ENCODE data around the gene GALNT18. TPM values are rescaled to one million over a fixed set of nuclear protein-coding genes. Genes with fewer than 3 reads are reported as not detected.

GALNT18 gene
- total RNA-seq, 1 donor: 11.7 TPM

- no peak for DNase-seq (ENCODE audit: low read depth)
- TF ChIP-seq CTCF (IDR thresholded peaks at IDR 0.05; ENCODE audit: insufficient read depth, low read depth, low read length): no peak
Measured at GRCh38 chr11:11304550-11304949, 317.3 kb downstream of the GALNT18 start.

GRCh38 chr11:11302565-11302964 lies 319.2 kb downstream of the GALNT18 start:
- no peak for TF ChIP-seq CTCF (IDR thresholded peaks at IDR 0.05; ENCODE audit: insufficient read depth, low read depth, low read length)
- no peak for DNase-seq (ENCODE audit: low read depth)
- no peak overlapping the region for H3K4me3 ChIP-seq (ENCODE audit: low read depth, low read length)

More at GRCh38 chr11:11304550-11304949, 317.3 kb downstream of the GALNT18 start:
- no peak overlapping the region for H3K4me3 ChIP-seq (ENCODE audit: low read depth, low read length)

GRCh38 chr11:11301212-11301611 lies 320.6 kb downstream of the GALNT18 start:
- no peak overlapping the region for H3K4me3 ChIP-seq (ENCODE audit: low read depth, low read length)
- no peak for DNase-seq (ENCODE audit: low read depth)
- TF ChIP-seq CTCF (IDR thresholded peaks at IDR 0.05; ENCODE audit: insufficient read depth, low read depth, low read length): no peak

- no peak overlapping the region for H3K4me3 ChIP-seq (ENCODE audit: low read depth, low read length)
- TF ChIP-seq CTCF (IDR thresholded peaks at IDR 0.05; ENCODE audit: insufficient read depth, low read depth, low read length): no peak
- DNase-seq (ENCODE audit: low read depth): no peak
Measured at GRCh38 chr11:11297578-11297977, 324.2 kb downstream of the GALNT18 start.

- no peak overlapping the region for H3K4me3 ChIP-seq (ENCODE audit: low read depth, low read length)
- DNase-seq (ENCODE audit: low read depth): no peak
- TF ChIP-seq CTCF (IDR thresholded peaks at IDR 0.05; ENCODE audit: insufficient read depth, low read depth, low read length): no peak
Measured at GRCh38 chr11:11296434-11296833, 325.4 kb downstream of the GALNT18 start.

- no peak overlapping the region for H3K4me3 ChIP-seq (ENCODE audit: low read depth, low read length)
- DNase-seq (ENCODE audit: low read depth): no peak
- no peak for TF ChIP-seq CTCF (IDR thresholded peaks at IDR 0.05; ENCODE audit: insufficient read depth, low read depth, low read length)
Measured at GRCh38 chr11:11294551-11294855, 327.3 kb downstream of the GALNT18 start.

GRCh38 chr11:11293798-11294550 lies 327.8 kb downstream of the GALNT18 start:
- H3K4me3 ChIP-seq (ENCODE audit: low read depth, low read length): no peak overlapping the region
- no peak for TF ChIP-seq CTCF (IDR thresholded peaks at IDR 0.05; ENCODE audit: insufficient read depth, low read depth, low read length)
- peak; percentile 16 for DNase-seq (ENCODE audit: low read depth)
